Measurements from ENCODE around the gene PTPN21. TPM values are rescaled to one million over a fixed set of nuclear protein-coding genes. Genes with fewer than 3 reads are reported as not detected.

PTPN21 gene
- total RNA-seq, 4 donors from 2014 or later, result 27.8 to 38.5 (median 28.9) TPM

GRCh38 chr14:88477513-88478250 lies 77.1 kb downstream of the PTPN21 start:
- 88 to 95% methylated on average over 2 to 6 of the region's 6 CpGs for WGBS, 2 donors (ENCODE audit: low coverage in 1 of 2)
- no peaks in the 10 kb centered on the region for H3K27me3 ChIP-seq
- TF ChIP-seq, protein P1, sequence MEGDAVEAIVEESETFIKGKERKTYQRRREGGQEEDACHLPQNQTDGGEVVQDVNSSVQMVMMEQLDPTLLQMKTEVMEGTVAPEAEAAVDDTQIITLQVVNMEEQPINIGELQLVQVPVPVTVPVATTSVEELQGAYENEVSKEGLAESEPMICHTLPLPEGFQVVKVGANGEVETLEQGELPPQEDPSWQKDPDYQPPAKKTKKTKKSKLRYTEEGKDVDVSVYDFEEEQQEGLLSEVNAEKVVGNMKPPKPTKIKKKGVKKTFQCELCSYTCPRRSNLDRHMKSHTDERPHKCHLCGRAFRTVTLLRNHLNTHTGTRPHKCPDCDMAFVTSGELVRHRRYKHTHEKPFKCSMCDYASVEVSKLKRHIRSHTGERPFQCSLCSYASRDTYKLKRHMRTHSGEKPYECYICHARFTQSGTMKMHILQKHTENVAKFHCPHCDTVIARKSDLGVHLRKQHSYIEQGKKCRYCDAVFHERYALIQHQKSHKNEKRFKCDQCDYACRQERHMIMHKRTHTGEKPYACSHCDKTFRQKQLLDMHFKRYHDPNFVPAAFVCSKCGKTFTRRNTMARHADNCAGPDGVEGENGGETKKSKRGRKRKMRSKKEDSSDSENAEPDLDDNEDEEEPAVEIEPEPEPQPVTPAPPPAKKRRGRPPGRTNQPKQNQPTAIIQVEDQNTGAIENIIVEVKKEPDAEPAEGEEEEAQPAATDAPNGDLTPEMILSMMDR (IDR thresholded peaks at IDR 0.05), result no peak
- TF ChIP-seq EP300 (IDR thresholded peaks at IDR 0.05; ENCODE audit: low read depth), result no peak
- no peak for TF ChIP-seq POLR2A (IDR thresholded peaks at IDR 0.05)
- no peak for TF ChIP-seq POLR2AphosphoS5 (IDR thresholded peaks at IDR 0.05)
- H3K4me3 ChIP-seq, result no peak overlapping the region
- no peak overlapping the region for H3K27ac ChIP-seq
- peaks cover 0 to 5% (median 2%) of the 10 kb centered on the region in 4 donors for H3K4me1 ChIP-seq
- H3K36me3 ChIP-seq, result peaks cover 0 to 27% (median 4%) of the 10 kb centered on the region in 4 donors
- in situ Hi-C loops (cut with MboI; ENCODE audit: low pct_ligation_motif_present in 1 of 4, low pct_unique_long_range_greater_than_20kb in 1 of 4, low sequenced_read_pairs in 3 of 4) (loop anchor here in 1 of 4 donors (25.0 kb wide), 1 partner anchor 535 kb away; no protein-coding TSS in a partner anchor), intact Hi-C loops (cut with DNase I; ENCODE audit: low total_unique reads) (no loop called here)
- no peak for DNase-seq
- no peaks in the 10 kb centered on the region for H3K9me3 ChIP-seq

GRCh38 chr14:88476825-88477224 lies 78.0 kb downstream of the PTPN21 start:
- H3K27ac ChIP-seq, result no peak overlapping the region
- H3K4me1 ChIP-seq, result peaks cover 0 to 5% (median 2%) of the 10 kb centered on the region in 4 donors
- DNase-seq, result no peak
- H3K36me3 ChIP-seq, result peaks cover 0 to 34% (median 4%) of the 10 kb centered on the region in 4 donors
- H3K27me3 ChIP-seq, result no peaks in the 10 kb centered on the region
- WGBS, 2 donors (ENCODE audit: low coverage in 1 of 2), result 83 to 89% methylated on average over 2 of the region's 2 CpGs
- no peaks in the 10 kb centered on the region for H3K9me3 ChIP-seq
- TF ChIP-seq, protein P1 (IDR thresholded peaks at IDR 0.05), result no peak
- no peak for TF ChIP-seq POLR2AphosphoS5 (IDR thresholded peaks at IDR 0.05)
- TF ChIP-seq POLR2A (IDR thresholded peaks at IDR 0.05), result no peak
- TF ChIP-seq EP300 (IDR thresholded peaks at IDR 0.05; ENCODE audit: low read depth), result no peak
- H3K4me3 ChIP-seq, result no peak overlapping the region
- intact Hi-C loops (cut with DNase I; ENCODE audit: low total_unique reads) (no loop called here), in situ Hi-C loops (cut with MboI; ENCODE audit: low pct_ligation_motif_present in 1 of 4, low pct_unique_long_range_greater_than_20kb in 1 of 4, low sequenced_read_pairs in 3 of 4) (loop anchor here in 1 of 4 donors (25.0 kb wide), 1 partner anchor 535 kb away; no protein-coding TSS in a partner anchor)

GRCh38 chr14:88476214-88476774 lies 78.5 kb downstream of the PTPN21 start:
- 86 to 91% methylated on average over 6 to 7 of the region's 7 CpGs for WGBS, 2 donors (ENCODE audit: low coverage in 1 of 2)
- no peak for DNase-seq
- in situ Hi-C loops (cut with MboI; ENCODE audit: low pct_ligation_motif_present in 1 of 4, low pct_unique_long_range_greater_than_20kb in 1 of 4, low sequenced_read_pairs in 3 of 4), result loop anchor here in 1 of 4 donors (25.0 kb wide), 1 partner anchor 536 kb away; no protein-coding TSS in a partner anchor

DNA sequence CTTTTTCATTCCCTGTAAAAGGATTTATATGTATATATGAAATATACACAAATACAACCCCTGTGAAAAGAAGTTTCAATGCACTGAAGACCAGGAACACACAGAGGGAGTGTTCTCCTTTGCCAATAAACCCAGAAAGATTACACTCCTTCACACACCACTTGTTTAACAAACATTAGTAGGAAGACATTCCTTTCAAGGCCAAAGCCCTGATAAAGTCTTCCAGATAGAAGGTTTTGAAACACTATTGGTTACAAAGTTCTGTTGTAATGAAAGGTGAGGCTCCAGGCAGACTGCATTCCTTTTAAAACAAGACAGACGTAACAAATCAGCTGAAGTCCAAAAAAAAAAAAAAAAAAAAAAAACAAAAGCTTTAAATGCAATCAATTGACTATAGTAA lies 81.0 kb downstream of the PTPN21 start:
- no peak overlapping the region for H3K27ac ChIP-seq
- H3K9me3 ChIP-seq, result no peaks in the 10 kb centered on the region
- H3K27me3 ChIP-seq, result no peaks in the 10 kb centered on the region
- in situ Hi-C loops (cut with MboI; ENCODE audit: low pct_ligation_motif_present in 1 of 4, low pct_unique_long_range_greater_than_20kb in 1 of 4, low sequenced_read_pairs in 3 of 4), result loop anchor here in 1 of 4 donors (25.0 kb wide), 1 partner anchor 286 kb away; no protein-coding TSS in a partner anchor
- no peak for DNase-seq
- intact Hi-C loops (cut with DNase I; ENCODE audit: low total_unique reads), result no loop called here
- no peak overlapping the region for H3K4me3 ChIP-seq
- peaks cover 0 to 28% (median 14%) of the 10 kb centered on the region in 4 donors for H3K36me3 ChIP-seq
- TF ChIP-seq POLR2A (IDR thresholded peaks at IDR 0.05) (no peak), POLR2AphosphoS5 (IDR thresholded peaks at IDR 0.05) (no peak), EP300 (IDR thresholded peaks at IDR 0.05; ENCODE audit: low read depth) (no peak)
- TF ChIP-seq, protein P1 (IDR thresholded peaks at IDR 0.05), result no peak
- peaks cover 0 to 5% (median 2%) of the 10 kb centered on the region in 4 donors for H3K4me1 ChIP-seq
- WGBS, 2 donors (ENCODE audit: low coverage in 1 of 2), result 42 to 57% methylated on average over 1 of the region's 1 CpG

More at GRCh38 chr14:88476214-88476774, 78.5 kb downstream of the PTPN21 start:
- H3K27ac ChIP-seq, result no peak overlapping the region
- intact Hi-C loops (cut with DNase I; ENCODE audit: low total_unique reads), result no loop called here
- no peaks in the 10 kb centered on the region for H3K27me3 ChIP-seq
- peaks cover 0 to 39% (median 6%) of the 10 kb centered on the region in 4 donors for H3K36me3 ChIP-seq
- TF ChIP-seq, protein P1 (IDR thresholded peaks at IDR 0.05), result no peak
- no peaks in the 10 kb centered on the region for H3K9me3 ChIP-seq
- H3K4me3 ChIP-seq, result no peak overlapping the region
- peaks cover 0 to 5% (median 2%) of the 10 kb centered on the region in 4 donors for H3K4me1 ChIP-seq
